Pancreas (tissue), 10 donors: ENCODE data around the gene PLCXD3. TPM values are rescaled to one million over a fixed set of nuclear protein-coding genes. Genes with fewer than 3 reads are reported as not detected.

Experiments
- ATAC-seq, 4 donors: fragments of 200-7000 bp; cut with Tn5 transposase; one replicate each; pipeline versions ENCODE4 v1.8.0 to v1.9.1; 2020; ENCODE audit warnings: mild to moderate bottlenecking in 4 of 4, moderate library complexity in 4 of 4
- DNase-seq, 6 donors: peaks; one replicate each; pipeline ENCODE4 v3.0.0-alpha.2; 2020
- FAIRE-seq: peaks from 2 replicates; lab custom pipeline; 2012; peaks lifted over from hg19 to GRCh38; lab: Jason Lieb, UNC
- H3K27ac ChIP-seq, 4 donors: fragments of 200-600 bp; sonication (generic); 1 replicate in 3 of 4; 2 replicates in 1 of 4; pipeline versions ENCODE4 v1.5.0 to v1.8.0; 2020
- H3K27me3 ChIP-seq, 4 donors: fragments of 200-600 bp; one replicate each; pipeline ENCODE4 v1.8.0; 2021
- H3K36me3 ChIP-seq, 3 donors: fragments of 200-600 bp; sonication (generic) in 1 of 3; one replicate each; pipeline versions ENCODE4 v1.5.0 to v1.8.0; 2020 to 2021
- H3K4me1 ChIP-seq, 3 donors: fragments of 200-600 bp; one replicate each; pipeline ENCODE4 v1.8.0; 2021
- H3K4me3 ChIP-seq, 4 donors: fragments of 200-600 bp; sonication (generic) in 2 of 4; one replicate each; pipeline versions ENCODE4 v1.5.0 to v1.8.0; 2020 to 2021
- H3K9me3 ChIP-seq, 4 donors: fragments of 200-600 bp; one replicate each; pipeline ENCODE4 v1.8.0; 2021
- WGBS, 2 donors: extraction: QIAGEN DNeasy Blood & Tissue Kit; methylation state at CpG; one replicate each; pipeline ENCODE4 v1.1.7; 2013; 5-methylcytosine and 5-hydroxymethylcytosine counted together
- intact Hi-C, 3 donors: fragments of 100-400 bp; cut with DNase I; formaldehyde crosslinking; loops; one replicate each; pipeline versions ENCODE4 v1.11.1 to v1.14.2; 2022
- polyA plus RNA-seq, 2 donors: library from polyadenylated mRNA; stranded (reverse); fragments of 200-250 nt; gene quantifications; one replicate each; pipeline ENCODE4 v1.2.3, GENCODE V29; 2013
- total RNA-seq, 6 donors: library from RNA; stranded (reverse); fragmentation: NEBNext Ultra II Directional in 4 of 6; extraction: Animal tissue kit (Norgen Biotek cat#: 25700) in 4 of 6; gene quantifications; one replicate each; pipeline versions ENCODE4 v1.2.1 to v1.2.4, GENCODE V29; 2021 to 2023
- TF ChIP-seq, protein P1 (sequence below), 4 donors: fragments of 200-600 bp; sonication (generic) in 3 of 4; IDR thresholded peaks; one replicate each; pipeline versions ENCODE4 v1.5.0 to v1.8.0; 2021; ENCODE audit warnings: antibody characterized with exemption in 4 of 4
- donor health status: healthy with polysubstance abuse.
- donor health status: DM: no; HTN: no; CAD: no; lungs with moderate emphysema.
- donor health status: DM: no; HTN: no; CAD: no.
- donor health status: control.
- donor health status: control.
- donor health status: Bipolar disorder and iron deficiency.
- donor health status: DM: yes; HTN: yes; CAD: no.
- donor health status: DM: no; HTN: no; CAD: no.
- donor health status: DM: no; HTN: no; CAD: no.
- donor health status: DM: yes; HTN: yes; CAD: no.

Gene PLCXD3
- total and polyA plus RNA-seq, 8 donors = 0.79 to 14.2 (median 3.0) TPM

DNA sequence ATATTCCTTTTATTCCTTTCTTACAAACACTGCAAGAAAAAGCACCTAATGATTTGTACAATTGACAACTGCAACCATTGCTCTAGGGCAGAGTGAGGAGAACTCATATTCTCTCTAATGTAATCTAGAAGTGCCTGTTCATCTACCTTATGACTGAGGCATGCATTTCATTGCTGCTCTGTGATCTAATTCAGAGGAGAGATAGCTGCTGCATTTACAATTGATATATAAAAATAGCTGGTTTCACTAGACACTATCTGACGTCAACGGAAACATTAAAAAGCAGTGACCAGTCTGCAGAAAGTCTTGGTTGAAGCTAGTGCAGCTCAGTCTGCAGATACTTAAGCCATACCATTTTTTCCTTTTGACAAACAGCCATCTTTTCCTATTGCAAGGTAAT lies 224.2 kb downstream of the PLCXD3 start:
- no peak overlapping the region for H3K4me3 ChIP-seq
- FAIRE-seq = no peak
- H3K36me3 ChIP-seq = no peaks in the 10 kb centered on the region
- WGBS, 2 donors = 72 to 79% methylated on average over 2 of the region's 2 CpGs
- H3K27me3 ChIP-seq = no peaks in the 10 kb centered on the region
- no peak for ATAC-seq
- TF ChIP-seq, protein P1, sequence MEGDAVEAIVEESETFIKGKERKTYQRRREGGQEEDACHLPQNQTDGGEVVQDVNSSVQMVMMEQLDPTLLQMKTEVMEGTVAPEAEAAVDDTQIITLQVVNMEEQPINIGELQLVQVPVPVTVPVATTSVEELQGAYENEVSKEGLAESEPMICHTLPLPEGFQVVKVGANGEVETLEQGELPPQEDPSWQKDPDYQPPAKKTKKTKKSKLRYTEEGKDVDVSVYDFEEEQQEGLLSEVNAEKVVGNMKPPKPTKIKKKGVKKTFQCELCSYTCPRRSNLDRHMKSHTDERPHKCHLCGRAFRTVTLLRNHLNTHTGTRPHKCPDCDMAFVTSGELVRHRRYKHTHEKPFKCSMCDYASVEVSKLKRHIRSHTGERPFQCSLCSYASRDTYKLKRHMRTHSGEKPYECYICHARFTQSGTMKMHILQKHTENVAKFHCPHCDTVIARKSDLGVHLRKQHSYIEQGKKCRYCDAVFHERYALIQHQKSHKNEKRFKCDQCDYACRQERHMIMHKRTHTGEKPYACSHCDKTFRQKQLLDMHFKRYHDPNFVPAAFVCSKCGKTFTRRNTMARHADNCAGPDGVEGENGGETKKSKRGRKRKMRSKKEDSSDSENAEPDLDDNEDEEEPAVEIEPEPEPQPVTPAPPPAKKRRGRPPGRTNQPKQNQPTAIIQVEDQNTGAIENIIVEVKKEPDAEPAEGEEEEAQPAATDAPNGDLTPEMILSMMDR (IDR thresholded peaks at IDR 0.05) = no peak
- H3K4me1 ChIP-seq = no peaks in the 10 kb centered on the region
- H3K9me3 ChIP-seq = no peaks in the 10 kb centered on the region
- intact Hi-C loops = no loop called here
- DNase-seq = no peak
- no peak overlapping the region for H3K27ac ChIP-seq

DNA sequence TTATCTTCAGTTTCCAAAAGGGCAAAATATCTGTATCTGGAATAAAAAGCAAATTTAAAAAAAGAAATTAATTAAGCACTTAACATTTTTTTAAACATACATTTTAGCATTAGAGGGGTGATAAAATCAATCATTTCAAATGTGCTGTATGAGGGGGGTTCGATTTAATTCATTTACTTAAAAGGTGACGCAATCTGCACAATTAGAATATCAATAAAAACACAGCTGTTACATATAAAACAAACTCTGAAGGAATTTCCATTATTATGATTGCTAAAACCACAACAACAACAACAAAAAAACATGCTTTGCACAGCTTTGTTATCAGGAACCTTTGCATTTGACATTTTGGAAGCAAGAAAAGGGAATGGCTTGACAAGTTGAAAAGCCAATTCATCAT lies 225.5 kb downstream of the PLCXD3 start:
- Histone ChIP-seq H3K4me3 (no peak overlapping the region), H3K4me1 (no peaks in the 10 kb centered on the region), H3K36me3 (no peaks in the 10 kb centered on the region), H3K9me3 (no peaks in the 10 kb centered on the region), H3K27me3 (no peaks in the 10 kb centered on the region), H3K27ac (no peak overlapping the region)
- DNase-seq = no peak
- ATAC-seq = no peak
- intact Hi-C loops = no loop called here
- no peak for FAIRE-seq
- TF ChIP-seq, protein P1 (IDR thresholded peaks at IDR 0.05) = no peak
- WGBS, 2 donors = 61 to 64% methylated on average over 2 of the region's 2 CpGs

DNA sequence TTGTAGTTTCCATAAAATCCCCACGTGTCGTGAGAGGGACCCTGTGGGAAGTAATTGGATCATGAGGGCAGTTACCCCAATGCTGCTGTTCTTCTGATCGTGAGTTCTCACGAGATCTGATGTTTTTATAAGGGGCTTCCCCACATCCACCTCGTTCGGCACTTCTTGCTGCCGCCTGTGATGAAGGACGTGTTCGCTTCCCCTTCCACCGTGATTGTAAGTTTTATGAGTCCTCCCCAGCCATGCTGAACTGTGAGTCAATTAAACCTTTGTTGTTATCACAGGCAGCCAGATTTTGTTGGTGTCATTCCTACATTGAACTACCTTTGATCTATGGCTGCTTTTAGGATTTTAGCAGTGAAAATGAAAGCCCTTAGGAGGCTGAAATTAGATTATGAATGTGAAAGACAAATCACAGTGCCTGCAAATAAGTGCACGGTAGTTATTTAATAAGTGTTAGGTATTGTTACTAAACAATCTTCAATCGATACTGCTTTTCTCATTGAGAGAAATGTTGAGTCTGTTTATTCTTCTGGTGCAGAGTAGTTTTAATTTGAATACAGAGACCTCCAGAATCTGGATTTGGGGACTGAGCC lies 229.1 kb downstream of the PLCXD3 start:
- ATAC-seq (no peak), DNase-seq (no peak), FAIRE-seq (no peak)
- H3K27me3 ChIP-seq = no peaks in the 10 kb centered on the region
- H3K9me3 ChIP-seq = no peaks in the 10 kb centered on the region
- TF ChIP-seq, protein P1 (IDR thresholded peaks at IDR 0.05) = no peak
- H3K4me1 ChIP-seq = no peaks in the 10 kb centered on the region
- 64 to 65% methylated on average over 12 of the region's 12 CpGs for WGBS, 2 donors
- no peaks in the 10 kb centered on the region for H3K36me3 ChIP-seq
- no peak overlapping the region for H3K27ac ChIP-seq
- H3K4me3 ChIP-seq = no peak overlapping the region
- intact Hi-C loops = no loop called here

DNA sequence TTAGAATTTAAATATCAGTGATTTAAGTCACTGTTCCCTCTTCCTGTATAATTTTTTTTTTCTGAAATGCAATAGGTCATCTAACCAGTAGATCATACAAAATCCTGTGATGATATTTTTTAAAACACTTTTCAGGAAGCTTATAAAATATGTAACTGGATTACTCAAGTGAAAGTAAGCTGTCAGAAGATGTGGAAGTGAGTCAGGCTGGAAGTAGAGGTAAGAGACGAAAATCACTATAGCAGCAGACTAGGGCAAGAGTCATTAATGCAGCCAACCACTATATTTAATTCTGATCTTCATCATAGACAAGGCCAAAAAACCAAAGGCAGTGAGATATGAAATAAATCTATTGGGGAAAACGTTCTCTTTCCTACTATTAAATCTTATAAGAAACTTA lies 231.4 kb downstream of the PLCXD3 start:
- intact Hi-C loops = no loop called here
- WGBS, 2 donors = 59 to 61% methylated on average over 2 of the region's 2 CpGs
- Histone ChIP-seq H3K4me1 (no peaks in the 10 kb centered on the region), H3K27me3 (no peaks in the 10 kb centered on the region), H3K4me3 (no peak overlapping the region), H3K36me3 (no peaks in the 10 kb centered on the region), H3K27ac (no peak overlapping the region), H3K9me3 (no peaks in the 10 kb centered on the region)
- TF ChIP-seq, protein P1 (IDR thresholded peaks at IDR 0.05) = no peak
- DNase-seq (no peak), FAIRE-seq (no peak), ATAC-seq (no peak)

DNA sequence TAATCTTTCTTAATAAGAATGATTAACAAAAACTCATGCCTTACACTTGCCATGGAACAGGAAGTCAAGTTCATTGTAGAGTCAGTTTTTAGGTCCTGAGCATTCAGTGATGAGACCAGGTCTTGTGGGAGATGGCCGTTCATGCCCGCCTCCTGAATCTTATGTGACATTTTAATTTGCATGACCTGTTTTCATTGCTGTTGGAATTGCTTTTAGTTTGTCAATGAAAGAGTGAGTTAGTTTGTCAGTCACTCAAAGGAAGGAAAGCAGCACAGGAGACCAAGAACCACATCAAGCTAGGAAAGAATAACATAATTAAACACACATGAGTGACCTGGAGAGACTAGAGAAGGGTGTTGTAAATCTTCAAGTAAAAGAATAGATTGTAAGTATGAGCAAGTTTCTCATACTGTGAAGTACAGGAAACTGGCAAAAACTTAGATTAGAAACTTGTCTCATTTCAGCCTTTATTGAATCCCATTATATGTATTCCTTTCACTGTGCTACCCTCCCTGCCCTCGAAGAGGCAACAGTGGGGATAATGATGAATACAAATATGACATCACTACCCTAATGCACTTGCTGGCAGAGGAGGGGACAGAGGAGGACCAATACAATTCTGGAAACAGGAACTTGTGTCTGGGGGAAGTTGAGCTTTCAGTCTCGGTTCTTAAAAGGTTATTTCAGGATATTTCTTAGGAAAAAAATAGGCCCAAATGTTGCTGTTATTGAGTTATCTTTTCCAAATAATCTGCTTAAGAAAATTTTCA lies 232.7 kb downstream of the PLCXD3 start:
- H3K36me3 ChIP-seq = no peaks in the 10 kb centered on the region
- TF ChIP-seq, protein P1 (IDR thresholded peaks at IDR 0.05) = no peak
- no peaks in the 10 kb centered on the region for H3K27me3 ChIP-seq
- H3K4me1 ChIP-seq = no peaks in the 10 kb centered on the region
- H3K9me3 ChIP-seq = no peaks in the 10 kb centered on the region
- WGBS, 2 donors = 67 to 74% methylated on average over 4 of the region's 4 CpGs
- ATAC-seq (no peak), DNase-seq (no peak), FAIRE-seq (no peak)
- intact Hi-C loops = no loop called here
- H3K4me3 ChIP-seq = no peak overlapping the region
- no peak overlapping the region for H3K27ac ChIP-seq
